HG03039 (cell line): ENCODE data around the gene HSD17B11.
"Not testable (repeated sequence)": the region's sequence is repeated elsewhere in the genome, so short reads cannot be mapped to it uniquely, and the experiment has no call there.

Experiments
- ATAC-seq: cut with Tn5 transposase; IDR thresholded peaks from one replicate; pipeline ENCODE4 v1.9.1; 2021; ENCODE audit warnings: mild to moderate bottlenecking, moderate library complexity; ENCODE audit not compliant: unreplicated experiment

The HSD17B11 gene

DNA sequence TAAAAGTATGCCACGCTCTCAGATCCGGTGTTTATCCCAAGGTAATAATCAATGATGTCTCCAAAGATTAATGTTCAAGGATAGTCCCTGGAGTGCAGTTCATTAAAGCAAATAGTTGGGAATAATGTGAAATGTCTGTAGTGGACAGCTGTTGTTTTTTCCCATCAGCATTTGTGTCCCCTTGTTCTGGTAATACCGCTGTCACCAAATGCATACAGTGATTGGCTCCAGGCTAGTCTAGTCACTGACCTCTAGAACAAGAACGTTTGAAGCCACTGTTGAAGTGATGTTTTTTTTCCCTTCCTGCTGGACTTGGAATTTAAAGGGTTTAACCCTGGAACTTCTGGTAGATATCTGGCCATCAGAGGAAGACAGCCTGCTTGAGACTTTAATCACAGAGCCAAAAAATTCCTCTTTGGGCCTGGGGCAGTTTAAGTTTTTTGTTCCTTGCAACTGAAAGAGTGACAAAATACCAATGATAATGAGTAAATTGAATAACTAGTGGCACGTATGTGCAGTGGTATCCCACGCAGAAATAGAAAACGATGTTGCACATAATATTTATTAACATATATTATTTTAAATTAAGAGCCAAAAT is 30.6 kb downstream of the HSD17B11 start:
- no peak for ATAC-seq

GRCh38 chr4:87359258-87359657 is 31.7 kb downstream of the HSD17B11 start:
- no peak for ATAC-seq

DNA sequence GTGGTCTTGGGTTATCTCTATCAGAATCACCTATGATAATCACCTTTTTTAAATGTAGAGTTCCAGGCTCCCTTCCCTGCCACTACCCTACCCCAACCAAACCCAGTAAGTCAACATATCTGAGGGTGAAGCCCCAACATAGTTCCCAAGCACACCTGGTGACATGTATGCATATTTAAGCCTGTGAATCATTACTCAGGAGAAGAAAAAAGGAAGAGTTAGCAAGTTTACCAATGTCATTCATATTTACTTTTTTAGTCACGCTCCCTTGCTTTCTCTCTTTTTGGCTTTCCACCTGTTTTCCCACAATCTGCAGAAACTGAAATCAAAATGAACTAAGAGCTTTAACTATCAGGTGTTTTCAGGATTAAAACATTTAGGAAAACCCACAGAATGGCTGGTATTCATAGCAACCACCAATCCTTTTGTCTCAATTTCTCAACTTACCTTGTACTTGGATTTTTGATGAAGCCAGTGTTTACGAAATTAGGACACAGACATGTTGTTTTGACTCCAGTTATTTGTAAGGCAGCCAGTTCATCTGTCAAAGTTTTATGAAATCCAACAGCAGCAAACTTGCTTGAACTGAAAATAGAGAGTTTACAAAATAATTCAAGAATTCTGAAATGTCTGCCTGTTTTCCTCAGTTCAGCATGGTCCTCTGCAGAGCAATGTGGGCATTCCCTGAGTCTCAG is 34.0 kb downstream of the HSD17B11 start:
- no peak for ATAC-seq

- no peak for ATAC-seq
Observed at GRCh38 chr4:87354168-87355102, 36.6 kb downstream of the HSD17B11 start.

GRCh38 chr4:87353592-87353991 is 37.4 kb downstream of the HSD17B11 start:
- ATAC-seq = peak; percentile 85

DNA sequence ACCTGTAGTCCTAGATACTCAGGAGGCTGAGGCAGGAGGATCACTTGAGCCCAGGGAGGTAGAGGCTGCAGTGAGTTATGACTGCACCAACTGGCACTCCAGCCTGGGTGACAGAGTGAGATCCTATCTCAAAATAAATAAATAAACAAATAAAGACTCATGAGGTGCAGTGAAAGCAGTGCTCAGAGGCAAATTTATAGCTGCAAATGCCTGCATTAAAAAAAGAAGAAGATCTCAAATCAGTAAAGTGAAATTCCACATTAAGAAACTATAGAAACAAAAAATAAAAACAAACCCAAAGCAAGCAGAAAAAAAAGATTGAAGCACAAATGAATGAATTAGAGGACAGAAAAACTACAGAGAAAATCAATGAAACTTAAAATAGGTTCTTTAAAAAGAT is 45.8 kb downstream of the HSD17B11 start:
- ATAC-seq = no peak

- ATAC-seq = no peak
Observed at GRCh38 chr4:87342872-87343271, 48.1 kb downstream of the HSD17B11 start.

DNA sequence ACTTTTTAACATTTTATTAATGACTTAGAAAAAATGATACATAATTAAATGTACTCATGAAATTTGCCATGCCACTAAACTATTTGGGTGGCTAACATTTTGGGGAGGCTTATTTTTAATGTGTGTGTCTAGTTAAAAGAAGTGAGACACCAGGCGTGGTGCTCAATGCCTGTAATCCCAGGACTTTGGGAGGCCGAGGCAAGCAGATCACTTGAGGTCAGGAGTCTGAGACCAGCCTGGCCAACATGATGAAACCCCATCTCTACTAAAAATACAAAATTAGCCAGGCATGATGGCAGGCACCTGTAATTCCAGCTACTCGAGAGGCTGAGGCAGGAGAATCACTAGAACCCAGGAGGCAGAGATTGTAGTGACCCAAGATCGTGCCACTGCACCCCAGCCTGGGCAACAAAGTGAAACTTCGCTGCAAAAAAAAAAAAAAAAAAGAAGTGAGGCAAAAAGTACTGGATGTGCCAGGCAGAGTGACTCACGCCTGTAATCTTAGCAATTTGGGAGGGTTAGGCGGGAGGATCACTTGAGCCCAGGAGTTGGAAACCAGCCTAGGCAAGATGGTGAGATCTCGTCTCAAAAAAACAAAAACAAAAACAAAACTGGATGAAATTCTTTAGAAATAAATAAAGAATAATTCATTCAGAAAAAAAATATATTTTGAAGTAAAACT is 48.9 kb downstream of the HSD17B11 start:
- ATAC-seq = not testable (repeated sequence)

GRCh38 chr4:87339440-87339839 is 51.5 kb downstream of the HSD17B11 start:
- no peak for ATAC-seq

- ATAC-seq = no peak
Observed at GRCh38 chr4:87337361-87337760, 53.6 kb downstream of the HSD17B11 start.

DNA sequence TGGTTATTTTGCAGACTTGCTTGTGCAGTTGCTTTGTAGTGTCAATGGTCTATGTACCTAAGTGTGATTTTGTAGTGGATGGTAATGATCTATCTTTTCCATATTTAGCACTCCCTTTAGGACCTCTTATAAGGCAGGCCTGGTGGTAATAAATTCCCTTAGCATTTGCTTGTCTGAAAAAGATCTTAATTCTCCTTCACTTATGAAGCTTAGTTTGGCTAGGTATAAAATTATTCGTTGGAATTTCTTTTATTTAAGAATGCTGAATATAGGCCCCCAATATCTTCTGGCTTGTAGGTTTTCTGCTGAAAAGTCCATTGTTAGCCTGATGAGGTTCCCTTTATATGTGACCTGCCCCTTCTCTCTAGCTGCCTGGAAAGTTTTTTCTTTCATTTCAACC is 57.7 kb downstream of the HSD17B11 start:
- ATAC-seq = no peak

- no peak for ATAC-seq
Observed at GRCh38 chr4:87330761-87331160, 60.2 kb downstream of the HSD17B11 start.

DNA sequence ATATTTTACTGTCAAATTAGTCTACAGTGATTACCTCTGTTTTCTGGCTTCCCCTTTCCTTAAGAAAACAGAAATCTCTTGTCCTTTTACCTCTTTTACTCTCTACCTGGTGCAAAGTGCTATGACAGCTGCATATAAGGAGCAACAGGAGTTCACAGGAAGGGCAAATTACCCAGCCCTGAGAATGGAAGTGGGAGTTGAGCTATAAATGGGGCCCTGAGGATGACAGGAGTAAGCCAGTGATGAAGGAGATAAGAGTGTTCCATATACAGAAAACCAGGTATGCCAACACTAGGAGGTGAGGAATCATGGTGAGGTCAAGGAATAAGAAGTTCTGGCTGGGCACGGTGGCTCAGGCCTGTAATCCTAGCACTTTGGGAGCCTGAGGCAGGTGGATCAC is 63.9 kb downstream of the HSD17B11 start:
- no peak for ATAC-seq

- no peak for ATAC-seq
Observed at GRCh38 chr4:87326460-87326859, 64.5 kb downstream of the HSD17B11 start.

- no peak for ATAC-seq
Observed at GRCh38 chr4:87322754-87323153, 68.2 kb downstream of the HSD17B11 start, which contains the start of gene HSD17B13. HSD17B13 (minus strand) TSS chr4:87322882; CDS start chr4:87322841, 41 bp downstream.

- ATAC-seq = no peak
Observed at GRCh38 chr4:87321888-87322287, 69.1 kb downstream of the HSD17B11 start.

GRCh38 chr4:87317527-87317926 is 73.5 kb downstream of the HSD17B11 start:
- ATAC-seq = no peak

DNA sequence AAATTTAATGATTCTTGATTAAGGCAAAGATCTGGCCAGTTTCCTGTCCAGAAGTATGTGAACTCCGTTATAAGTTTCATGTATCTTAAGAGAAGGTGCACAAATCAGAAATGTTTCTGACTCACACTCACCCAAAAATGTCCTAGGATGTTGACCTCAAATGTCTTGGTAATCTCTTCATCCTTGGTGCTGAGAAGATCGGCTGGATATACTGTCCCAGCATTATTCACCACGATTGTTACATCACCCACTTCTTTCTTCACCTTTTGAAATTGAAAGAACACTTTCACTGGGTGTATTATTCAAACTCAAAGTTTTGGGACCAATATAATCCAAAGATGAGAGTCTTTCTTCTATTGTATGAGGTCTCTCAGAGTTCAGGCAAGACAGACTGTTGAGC is 74.0 kb downstream of the HSD17B11 start:
- ATAC-seq = no peak

DNA sequence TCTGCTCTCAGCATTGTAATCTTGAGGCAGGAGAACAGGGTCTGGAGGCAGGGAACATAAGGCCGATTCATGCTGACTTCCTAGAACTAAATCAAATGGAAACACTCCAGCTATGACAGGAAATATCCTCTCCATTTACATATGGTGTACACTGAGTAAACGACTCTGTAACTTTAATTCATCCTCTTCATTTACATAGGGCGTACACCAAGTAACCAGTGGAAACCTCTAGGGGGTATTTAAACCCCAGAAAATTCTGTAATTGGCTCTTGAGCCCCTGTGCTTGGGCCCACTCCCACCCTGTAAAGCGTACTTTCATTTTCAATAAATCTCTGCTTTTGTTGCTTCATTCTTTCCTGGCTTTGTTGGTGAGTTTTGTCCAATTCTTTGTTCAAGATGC is 76.0 kb downstream of the HSD17B11 start:
- not testable (repeated sequence) for ATAC-seq

DNA sequence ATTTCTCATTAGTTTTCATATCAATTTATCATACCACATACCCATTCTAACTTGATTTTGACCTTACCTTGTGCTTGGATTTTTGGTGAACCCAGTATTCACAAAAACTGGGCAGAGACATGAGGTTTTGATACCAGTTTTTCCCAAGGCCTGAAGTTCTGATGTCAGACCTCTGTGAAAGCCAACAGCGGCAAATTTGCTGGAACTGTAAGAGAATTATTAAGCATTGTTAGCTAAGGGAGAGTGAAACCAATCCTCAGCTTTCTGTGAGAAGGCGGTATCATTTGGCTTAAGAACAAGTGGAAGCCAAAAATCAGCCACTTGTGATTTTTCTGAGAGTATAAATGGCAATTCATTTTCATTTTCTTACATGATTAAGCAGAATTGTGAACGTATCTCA is 77.2 kb downstream of the HSD17B11 start:
- ATAC-seq = no peak

GRCh38 chr4:87311684-87312083 is 79.3 kb downstream of the HSD17B11 start:
- ATAC-seq = no peak
